Measurements from ENCODE around the gene INPP4A.

DNA sequence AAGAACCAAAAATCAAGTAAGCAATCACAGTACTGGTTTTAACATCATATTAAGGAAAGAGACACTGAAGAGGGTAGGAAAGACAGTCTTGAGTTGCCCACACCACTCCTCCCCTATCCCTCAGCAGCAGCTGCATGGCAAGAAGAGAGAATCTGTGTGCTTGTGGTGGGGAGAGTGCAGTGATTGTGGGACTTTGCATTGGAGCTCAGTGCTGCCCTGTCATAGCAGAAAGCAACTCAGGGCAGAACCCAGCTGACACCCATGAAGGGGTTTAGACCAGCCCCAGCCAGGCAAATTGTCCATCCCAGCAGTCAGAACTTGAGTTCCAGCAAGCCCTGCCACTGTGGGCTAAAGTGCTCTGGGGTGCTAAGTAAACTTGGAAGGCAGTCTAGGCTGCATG lies 40.8 kb upstream of the INPP4A start:
- TF ChIP-seq POLR2A (IDR thresholded peaks at IDR 0.05): no peak
- TF ChIP-seq CTCF (IDR thresholded peaks at IDR 0.05): no peak
